Panc1 (cell line): ENCODE measurements around the gene PFKFB4. TPM values are rescaled to one million over a fixed set of nuclear protein-coding genes. Genes with fewer than 3 reads are reported as not detected.
A peak's percentile ranks its signal among the peaks of the same experiment; 100 is the strongest.

ENCODE experiments used
- ATAC-seq: fragments of 200-7000 bp; cut with Tn5 transposase; 2 replicates; pipeline ENCODE4 v1.9.1; 2020; ENCODE audit warnings: mild to moderate bottlenecking, moderate library complexity
- BruUV-seq: library from RNA; stranded (reverse); fragments of 400-500 nt; replicated peaks from 2 replicates; lab custom pipeline; 2021; lab: Mats Ljungman, UMichigan
- CTCF ChIA-PET: fragments of 300-600 bp; sonication (Branson Sonifier 250); formaldehyde crosslinking; loops from one replicate; lab custom pipeline; 2022; ENCODE audit warnings: antibody characterized with exemption; lab: Charles Lee
- POLR2A ChIA-PET: fragments of 300-600 bp; sonication (Branson Sonifier 250); formaldehyde crosslinking; loops from one replicate; lab custom pipeline; 2022; ENCODE audit warnings: antibody characterized with exemption; lab: Charles Lee
- DNase-seq: peaks from one replicate; pipeline ENCODE4 v3.0.0-alpha.2; 2010; ENCODE audit warnings: low read depth, low spot score
- H3K27ac ChIP-seq: 2 replicates; pipeline ENCODE4 v1.5.1; 2011; ENCODE audit warnings: mild to moderate bottlenecking, low read length, inconsistent platforms
- H3K27me3 ChIP-seq: fragments of 200-500 bp; sonication (Bioruptor generic); 2 replicates; pipeline ENCODE4 v1.6.0; 2014; ENCODE audit warnings: low read length, inconsistent platforms; ENCODE audit not compliant: control insufficient read depth, insufficient read depth
- H3K36me3 ChIP-seq: fragments of 200-500 bp; sonication (Bioruptor generic); 2 replicates; pipeline ENCODE4 v1.5.1; 2014; ENCODE audit warnings: inconsistent platforms, mild to moderate bottlenecking, low read length, moderate library complexity; ENCODE audit not compliant: control insufficient read depth, insufficient read depth
- H3K4me1 ChIP-seq: 2 replicates; pipeline ENCODE4 v1.5.1; 2011; ENCODE audit warnings: inconsistent platforms, mild to moderate bottlenecking, low read length, moderate library complexity; ENCODE audit not compliant: control insufficient read depth, insufficient read depth
- H3K4me3 ChIP-seq, 2 experiments: 2 replicates each; pipeline ENCODE4 v1.5.1; 2011 to 2012; ENCODE audit warnings: low read depth in 2 of 2, low read length in 2 of 2, mild to moderate bottlenecking in 2 of 2, inconsistent platforms in 1 of 2, moderate library complexity in 1 of 2
- H3K9me3 ChIP-seq: fragments of 200-500 bp; sonication (Bioruptor generic); 2 replicates; pipeline ENCODE4 v1.5.1; 2014; ENCODE audit warnings: low read depth, mild to moderate bottlenecking, inconsistent platforms, low read length, moderate library complexity; ENCODE audit not compliant: control insufficient read depth, insufficient read depth
- CTCF ChIP-seq: fragments of 450-650 bp; IDR thresholded peaks from 2 replicates; pipeline ENCODE4 v1.5.1; 2017; ENCODE audit warnings: mild to moderate bottlenecking
- POLR2AphosphoS5 ChIP-seq: IDR thresholded peaks from 2 replicates; pipeline ENCODE4 v1.6.1; 2012; ENCODE audit warnings: mild to moderate bottlenecking, low read depth, low read length, moderate library complexity
- REST ChIP-seq, 2 experiments: IDR thresholded peaks; 2 replicates each; pipeline ENCODE4 v1.6.1; 2011 to 2012; ENCODE audit warnings: low read depth in 2 of 2, control low read depth in 1 of 2, low read length in 1 of 2, mild to moderate bottlenecking in 1 of 2, moderate library complexity in 1 of 2; ENCODE audit not compliant: insufficient read depth in 1 of 2
- SIN3A ChIP-seq: IDR thresholded peaks from 2 replicates; pipeline ENCODE4 v1.6.1; 2012; ENCODE audit warnings: low read depth, mild to moderate bottlenecking, low read length, moderate library complexity, borderline replicate concordance; ENCODE audit not compliant: insufficient read depth
- TCF7L2 ChIP-seq: IDR thresholded peaks from 2 replicates; pipeline ENCODE4 v1.6.1; 2011; ENCODE audit warnings: mild to moderate bottlenecking, low read depth, low read length, inconsistent platforms
- in situ Hi-C: cut with HindIII; loops from 2 replicates; pipeline ENCODE4 v1.10.0; 2016; ENCODE audit warnings: low sequenced_read_pairs, low pct_unique_long_range_greater_than_20kb
- intact Hi-C: fragments of 100-400 bp; cut with micrococcal nuclease; formaldehyde crosslinking; loops from one replicate; pipeline ENCODE4 v1.10.0; 2022; ENCODE audit not compliant: unreplicated experiment
- total RNA-seq: library from RNA; stranded (reverse); gene quantifications from one replicate; pipeline ENCODE4 v1.2.1, GENCODE V29; 2021; ENCODE audit not compliant: unreplicated experiment

The PFKFB4 gene
- total RNA-seq, 1 experiment from 2014 or later = 6.0 TPM

- Histone ChIP-seq H3K4me3 (no peak overlapping the region), H3K36me3 (no peaks in the 10 kb centered on the region), H3K9me3 (no peaks in the 10 kb centered on the region), H3K4me1 (peaks cover 11% of the 10 kb centered on the region), H3K27ac (no peak overlapping the region), H3K27me3 (no peaks in the 10 kb centered on the region)
- POLR2A ChIA-PET = no interaction called here
- in situ Hi-C loops = no loop called here
- no peak for TF ChIP-seq CTCF
- no peak for TF ChIP-seq TCF7L2
- TF ChIP-seq POLR2AphosphoS5 = no peak
- no peak for TF ChIP-seq SIN3A
- TF ChIP-seq REST (IDR thresholded peaks at IDR 0.05; ENCODE audit: insufficient read depth in 1 of 2, low read depth in 2 of 2, low read length in 1 of 2) = no peak
- CTCF ChIA-PET = no interaction called here
- DNase-seq (no peak), ATAC-seq (peak; percentile 44; the same call in 1 of the 2 replicates)
- BruUV-seq = no TSS peak
- intact Hi-C loops = no loop called here
These were observed 9.2 kb upstream of the PFKFB4 start for GRCh38 chr3:48565591-48566400.

- no peaks in the 10 kb centered on the region for H3K36me3 ChIP-seq
- intact Hi-C loops = no loop called here
- DNase-seq (no peak), ATAC-seq (no peak)
- POLR2A ChIA-PET = no interaction called here
- in situ Hi-C loops = no loop called here
- BruUV-seq = no TSS peak
- no peak overlapping the region for H3K4me3 ChIP-seq
- TF ChIP-seq POLR2AphosphoS5 (no peak), REST (IDR thresholded peaks at IDR 0.05; ENCODE audit: insufficient read depth in 1 of 2, low read depth in 2 of 2, low read length in 1 of 2) (no peak), CTCF (no peak), SIN3A (no peak), TCF7L2 (no peak)
- H3K4me1 ChIP-seq = peaks cover 11% of the 10 kb centered on the region
- no peaks in the 10 kb centered on the region for H3K27me3 ChIP-seq
- H3K9me3 ChIP-seq = no peaks in the 10 kb centered on the region
- H3K27ac ChIP-seq = no peak overlapping the region
- CTCF ChIA-PET = no interaction called here
These were observed 8.6 kb upstream of the PFKFB4 start for GRCh38 chr3:48565186-48565585.
